Ishikawa (cell line): ENCODE data around the gene COA1.

ENCODE experiments used
- CEBPB ChIP-seq: IDR thresholded peaks from 2 replicates; pipeline ENCODE4 v1.6.1; 2012
- CREB1 ChIP-seq: IDR thresholded peaks from 2 replicates; pipeline ENCODE4 v1.6.1; 2012; ENCODE audit warnings: low read depth
- EGR1 ChIP-seq: IDR thresholded peaks from 2 replicates; pipeline ENCODE4 v1.6.1; 2012
- EP300 ChIP-seq: IDR thresholded peaks from 2 replicates; pipeline ENCODE4 v1.6.1; 2012; ENCODE audit warnings: borderline replicate concordance
- FOXM1 ChIP-seq: IDR thresholded peaks from 2 replicates; pipeline ENCODE4 v1.6.1; 2012; ENCODE audit warnings: low read depth, borderline replicate concordance
- MAX ChIP-seq: IDR thresholded peaks from 2 replicates; pipeline ENCODE4 v1.6.1; 2012
- NFIC ChIP-seq: IDR thresholded peaks from 2 replicates; pipeline ENCODE4 v1.6.1; 2012
- RAD21 ChIP-seq: IDR thresholded peaks from 2 replicates; pipeline ENCODE4 v1.6.1; 2012; ENCODE audit warnings: low read depth
- REST ChIP-seq: IDR thresholded peaks from 2 replicates; pipeline ENCODE4 v1.6.1; 2012; ENCODE audit warnings: low read depth, mild to moderate bottlenecking
- TAF1 ChIP-seq: IDR thresholded peaks from 2 replicates; pipeline ENCODE4 v1.6.1; 2012; ENCODE audit warnings: low read depth, mild to moderate bottlenecking
- TCF12 ChIP-seq: IDR thresholded peaks from 2 replicates; pipeline ENCODE4 v1.6.1; 2012; ENCODE audit warnings: low read depth
- USF1 ChIP-seq: IDR thresholded peaks from 2 replicates; pipeline ENCODE4 v1.6.1; 2012
- YY1 ChIP-seq: IDR thresholded peaks from 2 replicates; pipeline ENCODE4 v1.6.1; 2012; ENCODE audit warnings: low read depth

- no peak for TF ChIP-seq EP300
- no peak for TF ChIP-seq TAF1
- no peak for TF ChIP-seq REST
- TF ChIP-seq MAX = no peak
- no peak for TF ChIP-seq CREB1
- no peak for TF ChIP-seq YY1
- TF ChIP-seq CEBPB = no peak
- TF ChIP-seq EGR1 = no peak
- no peak for TF ChIP-seq USF1
- no peak for TF ChIP-seq TCF12
- no peak for TF ChIP-seq RAD21
- TF ChIP-seq NFIC = peak; percentile 60
- no peak for TF ChIP-seq FOXM1
Observed at GRCh38 chr7:43636093-43636492, 93.2 kb downstream of the COA1 start.
